GM21447 (cell line): ENCODE measurements around the gene RNF130.

ENCODE experiments used
- ATAC-seq: cut with Tn5 transposase; IDR thresholded peaks from one replicate; pipeline ENCODE4 v1.9.1; 2021; ENCODE audit not compliant: unreplicated experiment

The RNF130 gene

DNA sequence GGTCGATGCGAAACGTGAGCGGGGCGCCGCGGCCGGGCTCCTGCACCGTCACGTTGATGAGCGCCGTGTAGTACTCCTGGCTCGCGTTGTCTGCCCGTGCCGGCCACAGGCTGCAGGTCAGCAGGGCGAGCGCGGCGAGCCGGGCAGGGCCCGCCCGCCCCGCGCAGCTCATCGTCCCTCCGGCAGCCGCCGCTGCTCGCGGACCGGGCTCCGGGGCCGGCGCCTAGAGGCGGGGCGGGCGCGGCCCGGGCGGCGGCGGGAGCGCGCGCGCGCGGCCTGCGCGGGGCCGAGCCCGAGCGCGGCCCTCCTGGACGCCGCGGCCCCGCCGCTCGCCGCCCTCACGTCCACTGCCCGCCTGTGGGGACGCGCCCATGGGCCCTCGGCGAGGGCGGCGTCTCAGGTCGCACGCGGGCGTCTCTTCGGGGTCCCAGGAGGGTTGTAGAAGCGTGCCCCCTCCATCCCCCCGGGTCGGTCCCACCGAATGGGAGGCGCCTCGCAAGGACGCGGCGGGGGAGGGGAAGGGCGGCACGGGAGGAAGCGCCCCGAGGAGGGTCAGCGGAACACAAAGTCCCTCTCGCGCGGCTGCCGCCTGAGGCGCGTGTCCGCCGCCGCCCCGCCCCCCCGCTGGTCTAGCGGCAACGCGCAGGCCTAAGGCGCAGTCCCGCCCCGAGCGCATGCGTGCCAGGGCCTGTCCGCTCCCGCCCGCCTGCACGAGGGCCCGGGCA, at the start of gene RNF130:
TSS of gene RNF130 (minus strand) at position 229 of the 725 bp plus-strand sequence. CDS start at position 172, 57 bp downstream.
- ATAC-seq: no peak

DNA sequence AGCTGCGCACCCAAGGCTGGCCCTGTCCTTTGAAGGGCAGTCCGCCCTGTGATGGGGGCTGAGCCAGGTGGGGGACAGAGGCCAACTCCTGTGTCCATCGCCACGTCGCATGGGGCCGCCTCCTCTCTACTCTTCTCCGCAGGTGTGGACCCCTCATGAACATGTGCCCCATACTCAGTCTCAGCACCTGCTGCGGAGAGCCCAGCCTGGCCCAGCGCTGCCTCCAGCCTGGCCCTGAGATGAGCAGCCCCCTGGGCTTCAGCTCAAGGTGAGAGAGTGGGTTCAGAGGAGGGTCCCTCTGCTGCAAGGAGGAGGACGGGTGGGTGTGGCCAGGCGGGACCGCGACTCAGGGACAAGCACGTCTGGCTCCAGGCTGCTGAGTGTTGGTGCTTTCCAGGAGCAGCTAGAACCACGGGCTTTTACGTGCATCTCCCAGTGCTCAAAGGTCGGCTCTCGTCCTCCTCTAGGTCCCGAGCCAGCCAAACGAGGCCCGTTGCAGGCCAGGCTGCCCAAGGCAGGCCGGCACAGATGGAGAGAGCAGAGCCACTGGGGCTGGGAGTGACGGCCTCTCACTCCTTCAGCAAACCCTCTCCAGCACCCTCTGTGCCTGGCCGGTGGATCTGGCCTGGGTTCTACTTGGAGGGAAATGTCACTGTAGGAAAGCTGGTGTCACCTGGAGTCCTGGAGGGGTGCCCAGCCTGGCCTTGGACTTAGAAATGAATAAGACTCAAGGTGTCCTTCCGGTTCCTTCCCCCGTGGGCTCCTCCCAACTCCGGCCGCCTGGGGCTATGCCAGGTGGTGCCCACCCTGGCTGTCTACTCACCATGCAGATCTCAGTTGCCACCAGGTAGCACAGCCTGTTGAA, 48.9 kb upstream of the RNF130 start:
- ATAC-seq: no peak

- no peak for ATAC-seq
These were observed 48.3 kb upstream of the RNF130 start for GRCh38 chr5:180119903-180120236.

GRCh38 chr5:180119031-180119902, 47.7 kb upstream of the RNF130 start:
- no peak for ATAC-seq

GRCh38 chr5:180118391-180118791, 46.8 kb upstream of the RNF130 start:
- ATAC-seq: no peak

- no peak for ATAC-seq
These were observed 45.6 kb upstream of the RNF130 start for GRCh38 chr5:180117000-180117725.

DNA sequence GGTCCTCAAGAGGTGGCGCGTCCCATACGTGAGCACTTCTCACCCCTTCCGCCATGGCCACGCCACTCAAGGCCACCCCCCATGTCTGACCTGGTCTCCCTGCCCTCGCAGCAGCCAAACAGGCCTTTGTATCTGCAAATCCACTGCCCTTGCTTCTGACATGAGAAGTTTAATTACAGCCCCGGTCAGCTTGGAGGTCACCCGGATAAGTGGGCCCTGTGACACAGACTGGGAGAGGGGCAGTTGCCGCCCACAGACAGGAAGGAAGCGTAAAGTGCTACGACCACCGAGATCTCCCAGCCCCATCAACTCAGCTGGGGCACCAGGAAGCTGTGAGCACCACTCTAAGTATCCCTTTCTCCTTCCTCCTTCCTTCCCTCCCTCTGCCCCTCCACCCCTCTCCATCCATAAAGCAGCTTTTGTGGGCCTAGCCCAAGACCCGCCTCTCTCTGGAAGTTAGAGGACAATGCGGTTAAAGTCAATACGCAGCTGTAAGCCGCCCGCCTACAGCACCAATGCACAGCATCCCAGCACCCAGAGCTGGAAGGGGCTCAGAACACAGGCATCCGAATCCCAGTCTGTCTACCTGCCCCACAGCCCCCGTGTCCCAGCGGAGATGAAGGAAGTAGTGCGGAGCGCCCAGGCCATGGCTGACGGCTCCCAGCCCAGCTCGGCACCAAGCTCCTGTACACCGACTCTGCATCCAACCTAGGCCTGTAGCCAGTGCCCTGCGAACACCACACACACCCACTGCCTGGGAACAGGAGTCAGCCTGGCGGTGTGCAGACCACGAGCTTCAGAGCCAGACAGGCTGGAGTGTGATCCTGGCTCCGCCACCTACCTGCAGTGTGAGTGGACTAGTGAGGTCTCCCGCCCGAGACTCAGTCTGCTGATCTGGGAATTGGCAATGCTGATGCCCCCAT, 44.8 kb upstream of the RNF130 start:
- ATAC-seq: no peak

DNA sequence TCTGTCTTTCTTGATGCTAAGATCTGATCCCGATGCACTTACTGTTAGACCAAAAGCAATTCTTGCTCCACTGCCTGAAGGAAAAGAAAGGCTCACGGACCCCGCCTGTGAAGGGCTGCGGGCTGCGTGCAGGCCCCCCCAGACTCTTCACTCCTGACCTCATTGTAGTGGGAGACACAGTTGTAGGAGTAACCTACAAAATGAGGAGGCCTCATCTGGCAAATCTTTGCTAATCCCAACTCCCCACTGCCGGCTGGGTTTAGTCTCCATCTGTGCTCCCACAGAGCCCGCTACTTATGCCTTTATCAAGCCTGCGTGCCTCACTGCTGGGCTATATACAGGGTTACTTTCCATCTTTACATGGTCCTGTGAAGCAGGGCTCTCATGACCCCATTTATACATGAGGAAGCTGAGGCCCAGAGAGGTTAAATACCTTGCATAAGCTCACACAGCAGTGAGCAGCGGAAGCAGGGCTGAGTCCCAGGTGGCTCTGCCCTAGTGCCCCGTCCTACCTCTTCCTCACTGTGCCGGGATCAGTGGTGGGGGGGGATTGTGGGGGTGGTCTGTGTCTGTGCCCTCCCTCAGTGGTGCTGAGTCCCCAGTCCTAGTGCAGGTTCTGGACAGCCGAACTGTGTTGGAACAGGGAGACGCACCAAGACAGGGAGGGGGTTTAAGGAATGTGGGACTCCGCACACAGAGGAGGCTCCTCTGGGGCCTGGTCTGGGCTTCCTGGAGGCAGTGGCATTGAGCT, 43.9 kb upstream of the RNF130 start:
- no peak for ATAC-seq

DNA sequence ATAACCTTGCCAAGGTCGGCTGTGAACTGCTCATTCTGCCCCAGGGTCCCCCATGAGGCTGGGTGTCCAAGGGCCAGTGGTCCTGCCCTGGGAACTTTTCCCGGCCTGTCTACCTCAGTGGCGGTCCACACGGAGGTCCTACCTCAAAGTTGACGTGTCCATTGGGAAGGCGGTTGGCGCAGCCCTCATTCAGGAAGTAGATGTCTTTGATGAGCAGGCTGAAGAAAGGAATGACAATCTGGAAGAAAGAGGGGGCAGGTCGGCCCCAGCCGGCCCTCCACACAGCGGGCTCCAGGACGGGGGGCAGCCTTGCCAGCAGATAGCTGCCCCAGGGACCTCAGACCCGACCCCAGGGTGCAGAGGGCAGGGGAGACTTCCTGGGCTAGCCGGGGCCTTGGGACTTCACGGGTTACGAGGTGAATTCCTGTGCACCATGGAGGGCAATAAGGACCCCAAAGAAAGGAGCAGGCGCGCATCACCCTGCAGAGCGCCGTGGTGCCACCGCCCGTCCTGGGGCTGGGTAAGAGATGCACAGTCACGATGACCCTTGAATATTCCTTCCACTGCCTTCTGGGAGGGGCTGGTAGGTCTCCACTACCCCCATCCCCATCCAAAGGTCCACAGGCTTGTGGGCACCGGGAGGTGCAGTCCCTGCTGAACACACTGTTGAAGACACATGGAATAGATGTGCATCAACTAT, 42.9 kb upstream of the RNF130 start:
- ATAC-seq: no peak

DNA sequence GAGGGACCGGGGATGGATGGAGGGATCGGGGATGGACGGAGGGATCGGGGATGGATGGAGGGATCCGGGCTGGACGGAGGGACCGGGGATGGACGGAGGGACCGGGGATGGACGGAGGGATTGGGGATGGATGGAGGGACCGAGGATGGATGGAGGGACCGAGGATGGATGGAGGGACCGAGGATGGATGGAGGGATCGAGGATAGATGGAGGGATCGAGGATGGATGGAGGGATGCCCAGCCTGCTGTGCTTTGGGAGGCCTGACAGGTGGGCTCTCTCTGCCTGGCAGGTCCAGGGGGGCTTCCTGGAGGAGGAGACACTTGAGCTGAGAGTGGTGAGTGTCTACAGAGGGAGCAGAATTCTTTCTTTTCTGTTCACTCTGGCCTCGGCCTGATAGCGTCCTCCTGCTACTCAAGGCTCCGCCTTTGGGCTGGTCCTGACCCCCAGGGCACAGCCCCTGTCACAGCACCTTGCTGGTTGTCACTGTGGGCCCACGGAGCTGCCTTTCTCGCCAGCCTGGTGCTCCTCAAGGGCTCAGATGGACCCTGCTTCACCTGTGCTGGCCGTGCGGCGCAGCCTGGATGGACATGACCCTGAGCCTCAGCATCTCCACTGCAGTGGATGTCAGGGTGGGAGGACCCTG, 42.2 kb upstream of the RNF130 start:
- no peak for ATAC-seq

DNA sequence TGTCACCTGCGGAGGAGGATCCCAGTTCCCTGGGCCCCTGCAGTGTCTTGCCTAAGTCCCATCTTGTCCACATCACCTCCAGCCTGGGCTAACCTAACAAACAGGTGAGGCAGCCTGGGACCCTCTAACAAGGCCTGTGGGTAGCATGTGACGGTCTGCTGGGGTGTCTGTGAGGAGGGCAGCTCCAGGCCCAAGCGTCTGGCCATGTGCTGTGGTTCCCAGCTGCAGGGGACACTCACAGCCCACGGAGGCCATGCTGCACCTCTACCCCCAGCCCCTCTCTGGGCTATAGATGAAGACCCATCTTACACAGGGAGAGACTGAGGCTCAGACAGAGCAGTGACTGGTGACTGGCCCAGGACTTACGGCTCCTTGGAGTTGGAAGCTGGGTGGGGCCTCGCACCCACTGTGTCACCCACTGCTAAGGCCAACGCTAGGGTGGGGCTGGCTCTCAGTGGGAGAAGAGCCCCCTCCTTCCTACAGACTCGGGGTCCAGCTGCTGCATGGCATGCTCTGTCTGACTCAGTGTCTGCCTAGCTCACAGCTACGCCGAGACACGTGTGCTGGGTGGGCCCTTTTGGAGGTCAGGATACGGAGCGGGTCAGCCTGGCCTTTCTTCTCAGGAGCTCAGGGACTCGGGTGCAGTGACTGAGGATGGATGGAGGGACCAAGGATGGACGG, 40.8 kb upstream of the RNF130 start:
- ATAC-seq: no peak

DNA sequence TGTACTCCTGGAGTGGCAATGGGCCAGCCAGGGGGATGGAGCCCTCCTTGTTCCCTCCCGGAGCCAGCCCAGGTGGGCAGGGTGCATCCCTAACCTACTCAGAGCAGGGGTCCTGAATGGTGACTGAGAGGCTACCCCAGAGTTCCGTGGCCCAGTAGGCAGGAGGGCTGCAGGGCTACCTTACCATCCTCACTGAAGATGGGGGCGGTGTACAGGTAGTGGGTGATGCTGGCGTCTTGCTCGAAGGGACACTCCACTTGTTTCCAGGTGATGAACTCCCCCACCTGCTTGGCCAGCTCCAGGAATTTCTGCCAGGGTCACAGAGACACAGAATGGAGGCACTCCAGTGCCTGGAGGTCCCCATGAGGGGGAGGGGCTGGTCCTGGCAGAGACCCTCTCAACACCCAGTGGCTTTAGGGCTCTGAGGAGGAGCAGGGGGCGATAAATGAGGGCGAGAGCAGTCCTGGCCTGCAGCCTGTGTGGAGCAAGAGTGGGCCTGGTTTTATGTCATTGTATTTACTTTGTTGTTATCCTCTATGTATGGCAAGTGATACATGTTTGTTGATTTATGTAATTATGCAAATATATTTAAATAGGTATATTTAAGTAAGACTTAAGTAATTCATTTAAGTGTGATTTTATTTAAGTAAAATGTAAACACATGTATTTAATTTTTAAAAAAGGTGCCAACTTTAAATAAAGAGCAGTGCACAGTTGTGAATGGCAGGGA, 39.9 kb upstream of the RNF130 start:
- no peak for ATAC-seq

GRCh38 chr5:180109920-180110319, 38.4 kb upstream of the RNF130 start:
- ATAC-seq: no peak

DNA sequence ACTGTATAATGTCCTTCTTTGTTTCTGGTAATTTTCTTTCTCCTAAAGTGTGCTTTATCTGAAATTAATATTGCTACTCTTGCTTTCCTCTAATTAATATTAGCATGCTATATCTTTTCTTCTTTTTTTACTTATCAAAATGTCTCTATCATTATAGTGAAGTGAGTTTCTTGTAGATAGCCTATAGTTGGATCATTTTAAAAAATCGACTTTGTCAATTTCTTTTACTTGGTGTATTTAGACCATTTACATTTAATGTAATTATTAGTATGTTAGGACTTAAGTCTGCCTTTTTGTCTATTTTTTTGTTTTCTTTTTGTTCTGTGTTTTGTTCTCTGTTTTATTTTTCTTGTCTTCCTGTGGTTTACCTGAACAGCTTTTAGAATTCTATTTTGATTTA, 35.4 kb upstream of the RNF130 start:
- no peak for ATAC-seq

DNA sequence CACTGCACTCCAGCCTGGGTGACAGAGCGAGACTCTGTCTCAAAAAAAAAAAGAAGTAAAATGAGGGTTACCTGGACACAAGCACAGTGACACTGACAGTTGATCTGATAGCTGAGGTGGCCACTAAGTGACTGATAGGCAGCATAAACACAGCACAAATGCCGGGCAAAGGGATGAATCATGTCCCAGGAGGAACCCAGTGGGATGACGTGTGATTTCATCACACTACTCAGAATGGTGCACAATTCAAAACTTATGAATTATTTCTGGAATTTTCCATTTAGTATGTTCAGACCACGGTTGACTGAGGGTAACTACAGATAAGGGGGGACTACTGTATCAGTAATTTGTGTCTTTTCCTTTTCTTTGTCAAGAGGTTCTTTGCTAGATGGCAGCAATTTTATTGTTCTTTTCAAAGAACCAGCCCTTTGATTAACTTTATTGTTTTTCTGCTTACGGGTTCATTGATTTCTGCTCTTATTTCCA, 34.3 kb upstream of the RNF130 start:
- no peak for ATAC-seq

- no peak for ATAC-seq
These were observed 32.6 kb upstream of the RNF130 start for GRCh38 chr5:180104168-180104530.
